CD8-positive, alpha-beta memory T cell (primary cell): Measurements from ENCODE around the gene MT2A. TPM values are rescaled to one million over a fixed set of nuclear protein-coding genes. Genes with fewer than 3 reads are reported as not detected.

Source experiments
- CTCF ChIA-PET: fragments of 350-600 bp; sonication (Branson Sonifier 250); formaldehyde crosslinking; loops from one replicate; lab custom pipeline; 2021; ENCODE audit warnings: antibody characterized with exemption; lab: Charles Lee
- POLR2A ChIA-PET: fragments of 350-600 bp; sonication (Branson Sonifier 250); formaldehyde crosslinking; loops from one replicate; lab custom pipeline; 2021; ENCODE audit warnings: antibody characterized with exemption; lab: Charles Lee
- DNase-seq, 5 donors: peaks; one replicate each; pipeline versions ENCODE4 v3.0.0 to v3.0.0-alpha.2; 2020 to 2022; ENCODE audit warnings: mixed read lengths in 1 of 5
- H3K27ac ChIP-seq: one replicate; pipeline ENCODE4 v1.7.0; 2013; ENCODE audit warnings: low read depth, mild to moderate bottlenecking, low read length, moderate library complexity
- H3K27me3 ChIP-seq: 2 replicates; pipeline ENCODE4 v1.7.0; 2013; ENCODE audit warnings: low read length, mild to moderate bottlenecking; ENCODE audit not compliant: insufficient read depth, poor library complexity, severe bottlenecking
- H3K36me3 ChIP-seq: 2 replicates; pipeline ENCODE4 v1.7.0; 2013; ENCODE audit warnings: mild to moderate bottlenecking, low read length, moderate library complexity; ENCODE audit not compliant: insufficient read depth
- H3K4me1 ChIP-seq: 2 replicates; pipeline ENCODE4 v1.7.0; 2013; ENCODE audit warnings: mild to moderate bottlenecking, low read length, moderate library complexity; ENCODE audit not compliant: insufficient read depth
- H3K4me3 ChIP-seq: 2 replicates; pipeline ENCODE4 v1.7.0; 2013; ENCODE audit warnings: mild to moderate bottlenecking, low read length
- H3K9me3 ChIP-seq: 2 replicates; pipeline ENCODE4 v1.7.0; 2013; ENCODE audit warnings: mild to moderate bottlenecking, low read length
- H3K27ac Mint-ChIP-seq, 8 donors: one replicate each; pipeline ENCODE4 v1.8.0; 2020 to 2021; ENCODE audit warnings: mixed read lengths in 8 of 8, mild to moderate bottlenecking in 6 of 8, inconsistent platforms in 3 of 8, moderate library complexity in 3 of 8
- H3K27me3 Mint-ChIP-seq, 2 donors: one replicate each; pipeline ENCODE4 v1.8.0; 2020 to 2021; ENCODE audit warnings: mixed read lengths in 2 of 2, mild to moderate bottlenecking in 1 of 2, moderate library complexity in 1 of 2
- H3K36me3 Mint-ChIP-seq, 3 donors: one replicate each; pipeline ENCODE4 v1.8.0; 2020 to 2021; ENCODE audit warnings: mixed read lengths in 3 of 3, inconsistent platforms in 1 of 3, mild to moderate bottlenecking in 1 of 3
- H3K4me1 Mint-ChIP-seq, 3 donors: one replicate each; pipeline ENCODE4 v1.8.0; 2020 to 2021; ENCODE audit warnings: mixed read lengths in 3 of 3, inconsistent platforms in 1 of 3, mild to moderate bottlenecking in 1 of 3
- H3K4me3 Mint-ChIP-seq, 7 donors: one replicate each; pipeline ENCODE4 v1.8.0; 2020 to 2021; ENCODE audit warnings: mixed read lengths in 7 of 7, mild to moderate bottlenecking in 6 of 7, moderate library complexity in 4 of 7, inconsistent platforms in 2 of 7
- H3K9me3 Mint-ChIP-seq, 5 donors: one replicate each; pipeline ENCODE4 v1.8.0; 2020 to 2022; ENCODE audit warnings: mixed read lengths in 5 of 5, mild to moderate bottlenecking in 3 of 5, moderate library complexity in 2 of 5, inconsistent platforms in 1 of 5
- polyA plus RNA-seq: library from polyadenylated mRNA; unstranded; fragments of 300-500 nt; fragmentation: Illumina TruSeq; gene quantifications from one replicate; pipeline ENCODE4 v1.2.3, GENCODE V29; 2021
- total RNA-seq, 2 experiments: library from RNA; stranded (reverse); gene quantifications; one replicate each; pipeline ENCODE4 v1.2.3, GENCODE V29; 2021

The MT2A gene
- total and polyA plus RNA-seq, 3 experiments from 2014 or later: 285 to 435 (median 349) TPM

DNA sequence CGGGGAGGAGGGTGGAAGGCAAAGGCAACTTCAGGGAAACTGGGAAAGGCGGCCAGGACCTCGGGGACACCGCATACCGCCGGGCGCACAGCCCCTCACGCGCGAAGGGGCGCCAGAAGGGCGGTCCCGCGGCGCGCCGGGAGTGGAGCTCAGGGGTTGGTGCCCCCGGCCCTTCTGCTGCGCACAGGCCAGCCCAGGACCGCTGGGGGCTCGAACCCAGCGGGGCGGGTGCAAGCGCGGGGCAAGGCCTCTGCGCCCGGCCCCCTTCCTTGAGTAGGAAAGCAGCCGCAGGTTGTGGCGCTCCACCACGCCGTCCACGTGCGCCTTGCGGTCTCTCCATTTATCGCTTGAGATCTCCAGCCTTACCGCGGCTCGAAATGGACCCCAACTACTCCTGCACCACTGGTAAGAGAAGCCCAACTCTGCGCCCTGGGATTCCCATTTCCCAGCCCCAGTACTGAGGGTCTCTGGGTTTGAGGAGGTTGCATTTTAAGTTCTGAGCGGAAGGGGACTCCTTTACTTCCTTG lies 27.1 kb downstream of the MT2A start:
- Histone ChIP-seq H3K9me3 (no peaks in the 10 kb centered on the region), H3K27ac (no peak overlapping the region), H3K4me3 (peak overlapping the region; percentile 11), H3K36me3 (no peaks in the 10 kb centered on the region), H3K4me1 (peaks cover 27% of the 10 kb centered on the region), H3K27me3 (peaks cover 79% of the 10 kb centered on the region)
- no peak for DNase-seq
- Mint-ChIP-seq H3K27ac (peak overlapping the region in 1 of 8 donors; percentile 39), H3K36me3 (no peaks in the 10 kb centered on the region), H3K4me3 (peak overlapping the region in 6 of 7 donors; percentile 38 to 87 (median 62)), H3K4me1 (peaks cover 25 to 50% (median 33%) of the 10 kb centered on the region in 3 donors), H3K9me3 (no peaks in the 10 kb centered on the region), H3K27me3 (peaks cover 78 to 92% of the 10 kb centered on the region in 2 donors)
- POLR2A ChIA-PET: no interaction called here
- CTCF ChIA-PET: interaction anchor here (1.5 to 2.8 kb wide), 2 partner anchors 8 to 25 kb away, joined by 4 to 11 read pairs; no protein-coding TSS in a partner anchor

- ChIA-PET POLR2A (interaction anchor here (0.7 to 0.9 kb wide), 2 partner anchors 11 to 20 kb away, joined by 3 to 14 read pairs; partner anchors contain the start of gene MT1E), CTCF (interaction anchor here (1.0 kb wide), 1 partner anchor 60 kb away, joined by 3 read pairs; no protein-coding TSS in a partner anchor)
- Mint-ChIP-seq H3K4me1 (peaks cover 23 to 47% (median 34%) of the 10 kb centered on the region in 3 donors), H3K27ac (peak overlapping the region in 1 of 8 donors; percentile 20), H3K36me3 (no peaks in the 10 kb centered on the region), H3K4me3 (peak overlapping the region in 3 of 7 donors; percentile 4 to 80 (median 11)), H3K9me3 (no peaks in the 10 kb centered on the region), H3K27me3 (peaks cover 67 to 88% of the 10 kb centered on the region in 2 donors)
- Histone ChIP-seq H3K27me3 (peaks cover 72% of the 10 kb centered on the region), H3K36me3 (no peaks in the 10 kb centered on the region), H3K4me3 (no peak overlapping the region), H3K27ac (no peak overlapping the region), H3K4me1 (peaks cover 24% of the 10 kb centered on the region), H3K9me3 (no peaks in the 10 kb centered on the region)
- no peak for DNase-seq
These were observed 28.4 kb downstream of the MT2A start for GRCh38 chr16:56636616-56637413.

- CTCF ChIA-PET: interaction anchor here (1.8 kb wide), 1 partner anchor 14 kb away, joined by 4 read pairs; no protein-coding TSS in a partner anchor
- Mint-ChIP-seq H3K9me3 (no peaks in the 10 kb centered on the region), H3K36me3 (no peaks in the 10 kb centered on the region), H3K27ac (no peak within 1 kb of the TSS), H3K27me3 (peaks cover 60 to 76% of the 10 kb centered on the region in 2 donors), H3K4me3 (peak within 1 kb of the TSS; percentile 19 to 82 (median 54)), H3K4me1 (peaks cover 24 to 48% (median 39%) of the 10 kb centered on the region in 3 donors)
- H3K27me3 ChIP-seq: peaks cover 62% of the 10 kb centered on the region
- POLR2A ChIA-PET: no interaction called here
- no peak within 1 kb of the TSS for H3K27ac ChIP-seq
- H3K4me1 ChIP-seq: peaks cover 23% of the 10 kb centered on the region
- no peak for DNase-seq
- no peak within 1 kb of the TSS for H3K4me3 ChIP-seq
- H3K36me3 ChIP-seq: no peaks in the 10 kb centered on the region
- no peaks in the 10 kb centered on the region for H3K9me3 ChIP-seq
These were observed 29.7 kb downstream of the MT2A start, which contains the start of gene MT1A for GRCh38 chr16:56637814-56638750. MT1A (plus strand) TSS chr16:56638666; CDS start chr16:56638739, 73 bp downstream.

GRCh38 chr16:56639045-56639444 lies 30.7 kb downstream of the MT2A start:
- peaks cover 50 to 66% of the 10 kb centered on the region in 2 donors for H3K27me3 Mint-ChIP-seq
- no peak overlapping the region for H3K4me3 Mint-ChIP-seq
- no peaks in the 10 kb centered on the region for H3K9me3 Mint-ChIP-seq
- CTCF ChIA-PET: interaction anchor here (1.8 kb wide), 1 partner anchor 15 kb away, joined by 4 read pairs; no protein-coding TSS in a partner anchor
- peaks cover 33 to 56% (median 48%) of the 10 kb centered on the region in 3 donors for H3K4me1 Mint-ChIP-seq
- no peak overlapping the region for H3K27ac Mint-ChIP-seq
- Histone ChIP-seq H3K9me3 (no peaks in the 10 kb centered on the region), H3K4me3 (no peak overlapping the region), H3K4me1 (peaks cover 30% of the 10 kb centered on the region), H3K36me3 (no peaks in the 10 kb centered on the region), H3K27me3 (peaks cover 52% of the 10 kb centered on the region), H3K27ac (no peak overlapping the region)
- POLR2A ChIA-PET: no interaction called here
- no peak for DNase-seq
- H3K36me3 Mint-ChIP-seq: no peaks in the 10 kb centered on the region

- H3K27me3 ChIP-seq: peaks cover 42% of the 10 kb centered on the region
- no peak for DNase-seq
- no peak overlapping the region for H3K4me3 Mint-ChIP-seq
- H3K4me1 Mint-ChIP-seq: peaks cover 31 to 53% (median 50%) of the 10 kb centered on the region in 3 donors
- no peaks in the 10 kb centered on the region for H3K36me3 Mint-ChIP-seq
- H3K9me3 ChIP-seq: no peaks in the 10 kb centered on the region
- peaks cover 40 to 58% of the 10 kb centered on the region in 2 donors for H3K27me3 Mint-ChIP-seq
- H3K4me3 ChIP-seq: no peak overlapping the region
- no peaks in the 10 kb centered on the region for H3K9me3 Mint-ChIP-seq
- H3K36me3 ChIP-seq: no peaks in the 10 kb centered on the region
- ChIA-PET POLR2A (no interaction called here), CTCF (interaction anchor here (1.8 kb wide), 1 partner anchor 16 kb away, joined by 4 read pairs; no protein-coding TSS in a partner anchor)
- H3K27ac ChIP-seq: no peak overlapping the region
- no peak overlapping the region for H3K27ac Mint-ChIP-seq
- H3K4me1 ChIP-seq: peaks cover 30% of the 10 kb centered on the region
These were observed 31.7 kb downstream of the MT2A start for GRCh38 chr16:56640076-56640475.

DNA sequence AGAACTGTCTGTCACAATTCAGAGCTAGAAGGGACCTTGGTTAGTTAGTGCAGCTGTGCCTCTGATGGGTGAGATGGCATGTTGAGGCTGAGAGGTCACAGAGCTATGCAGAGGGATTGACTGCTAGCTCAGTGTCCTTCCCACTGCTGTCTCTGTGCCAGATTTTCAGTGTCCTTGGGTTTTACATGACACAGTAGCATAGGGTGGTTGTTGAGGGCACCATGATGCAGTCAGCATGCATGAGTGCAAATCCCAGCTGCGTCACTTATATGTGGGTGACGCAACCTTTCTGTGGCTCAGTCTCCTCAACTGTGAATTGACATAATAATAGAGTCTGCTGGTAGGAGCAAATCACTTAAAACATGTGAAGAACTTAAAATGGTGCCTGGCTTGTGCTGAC lies 32.8 kb downstream of the MT2A start:
- Mint-ChIP-seq H3K4me1 (peaks cover 25 to 45% (median 44%) of the 10 kb centered on the region in 3 donors), H3K4me3 (no peak overlapping the region), H3K9me3 (no peaks in the 10 kb centered on the region), H3K27ac (no peak overlapping the region), H3K27me3 (peaks cover 34 to 50% of the 10 kb centered on the region in 2 donors), H3K36me3 (no peaks in the 10 kb centered on the region)
- H3K4me1 ChIP-seq: peaks cover 21% of the 10 kb centered on the region
- DNase-seq: no peak
- POLR2A ChIA-PET: no interaction called here
- no peaks in the 10 kb centered on the region for H3K36me3 ChIP-seq
- H3K4me3 ChIP-seq: no peak overlapping the region
- H3K9me3 ChIP-seq: no peaks in the 10 kb centered on the region
- H3K27ac ChIP-seq: no peak overlapping the region
- peaks cover 33% of the 10 kb centered on the region for H3K27me3 ChIP-seq
- CTCF ChIA-PET: no interaction called here

- Histone ChIP-seq H3K4me3 (peak overlapping the region; percentile 40), H3K27ac (no peak overlapping the region), H3K36me3 (no peaks in the 10 kb centered on the region), H3K27me3 (peaks cover 17% of the 10 kb centered on the region), H3K4me1 (peaks cover 16% of the 10 kb centered on the region), H3K9me3 (no peaks in the 10 kb centered on the region)
- peak; percentile 66 to 87 (median 74) for DNase-seq
- ChIA-PET POLR2A (interaction anchor here (0.7 to 1.6 kb wide), 8 partner anchors 9 to 124 kb away, joined by 3 to 5 read pairs (median 4); partner anchors contain the start of genes MT1E, MT1F and MT2A), CTCF (interaction anchor here (0.8 to 2.5 kb wide), 26 partner anchors 9 to 288 kb away, joined by 3 to 18 read pairs (median 5); partner anchors contain the start of genes HERPUD1, MT1H and MT1X)
- Mint-ChIP-seq H3K4me1 (peaks cover 20 to 32% (median 26%) of the 10 kb centered on the region in 3 donors), H3K9me3 (no peaks in the 10 kb centered on the region), H3K27ac (peak overlapping the region in 7 of 8 donors; percentile 46 to 92 (median 85)), H3K36me3 (no peaks in the 10 kb centered on the region), H3K27me3 (peaks cover 22 to 30% of the 10 kb centered on the region in 2 donors), H3K4me3 (peak overlapping the region; percentile 75 to 89 (median 81))
These were observed 34.8 kb downstream of the MT2A start for GRCh38 chr16:56643080-56643778.
